ENCODE data around the gene IGFLR1.

The IGFLR1 gene

GRCh38 chr19:35733180-35734125, 8.8 kb downstream of the IGFLR1 start:
- POLR2A ChIA-PET = interaction anchor here (0.9 to 1.7 kb wide), 2 partner anchors 10 to 15 kb away, joined by 3 to 5 read pairs; partner anchors contain the start of gene LIN37
- CTCF ChIA-PET = no interaction called here
- no peak for DNase-seq (ENCODE audit: extremely low spot score)
- no peak for TF ChIP-seq FOXK2 (IDR thresholded peaks at IDR 0.05)
- no peak for TF ChIP-seq FOXM1 (IDR thresholded peaks at IDR 0.05; ENCODE audit: borderline replicate concordance)
- no peak for TF ChIP-seq FOXA1 (IDR thresholded peaks at IDR 0.05)
- no peak for TF ChIP-seq TARDBP (IDR thresholded peaks at IDR 0.05)

GRCh38 chr19:35732540-35733179, 9.6 kb downstream of the IGFLR1 start:
- TF ChIP-seq ELF4 (IDR thresholded peaks at IDR 0.05) (no peak), SP1 (IDR thresholded peaks at IDR 0.05) (no peak), BHLHE40 (IDR thresholded peaks at IDR 0.05; ENCODE audit: borderline replicate concordance) (no peak), ARNT (IDR thresholded peaks at IDR 0.05) (no peak), FOXM1 (IDR thresholded peaks at IDR 0.05; ENCODE audit: borderline replicate concordance) (no peak), PKNOX1 (IDR thresholded peaks at IDR 0.05) (no peak), SUZ12 (IDR thresholded peaks at IDR 0.05) (no peak), LEF1 (IDR thresholded peaks at IDR 0.05; ENCODE audit: borderline replicate concordance) (no peak), NFRKB (IDR thresholded peaks at IDR 0.05) (no peak), HDGF (IDR thresholded peaks at IDR 0.05; ENCODE audit: borderline replicate concordance) (no peak), FOXK2 (IDR thresholded peaks at IDR 0.05) (no peak), TARDBP (IDR thresholded peaks at IDR 0.05) (no peak), L3MBTL2 (conservative IDR thresholded peaks at IDR 0.05) (no peak), ZNF384 (IDR thresholded peaks at IDR 0.05) (no peak), FOXA1 (IDR thresholded peaks at IDR 0.05) (no peak), CTBP1 (IDR thresholded peaks at IDR 0.05; ENCODE audit: borderline replicate concordance) (no peak)
- no peak for DNase-seq (ENCODE audit: extremely low spot score)
- ChIA-PET POLR2A (interaction anchor here (0.9 kb wide), 1 partner anchor 9 kb away, joined by 3 read pairs; no protein-coding TSS in a partner anchor), CTCF (no interaction called here)

GRCh38 chr19:35731779-35732405, 10.4 kb downstream of the IGFLR1 start:
- DNase-seq (ENCODE audit: extremely low spot score) = no peak
- CTCF ChIA-PET = no interaction called here
- TF ChIP-seq HDGF (IDR thresholded peaks at IDR 0.05; ENCODE audit: borderline replicate concordance) = no peak
- no peak for TF ChIP-seq FOXA1 (IDR thresholded peaks at IDR 0.05)
- TF ChIP-seq CTBP1 (IDR thresholded peaks at IDR 0.05; ENCODE audit: borderline replicate concordance) = no peak
- no peak for TF ChIP-seq ARNT (IDR thresholded peaks at IDR 0.05)
- no peak for TF ChIP-seq NFRKB (IDR thresholded peaks at IDR 0.05)
- TF ChIP-seq SP1 (IDR thresholded peaks at IDR 0.05) = no peak
- no peak for TF ChIP-seq FOXM1 (IDR thresholded peaks at IDR 0.05; ENCODE audit: borderline replicate concordance)
- no peak for TF ChIP-seq SUZ12 (IDR thresholded peaks at IDR 0.05)
- no peak for TF ChIP-seq ELF4 (IDR thresholded peaks at IDR 0.05)
- TF ChIP-seq PKNOX1 (IDR thresholded peaks at IDR 0.05) = no peak
- no peak for TF ChIP-seq LEF1 (IDR thresholded peaks at IDR 0.05; ENCODE audit: borderline replicate concordance)
- POLR2A ChIA-PET = interaction anchor here (1.5 to 2.5 kb wide), 2 partner anchors 9 to 13 kb away, joined by 6 to 7 read pairs; partner anchors contain the start of genes PSENEN and U2AF1L4

- no peak for DNase-seq (ENCODE audit: extremely low spot score)
- TF ChIP-seq CTBP1 (IDR thresholded peaks at IDR 0.05; ENCODE audit: borderline replicate concordance) = no peak
- no peak for TF ChIP-seq HDGF (IDR thresholded peaks at IDR 0.05; ENCODE audit: borderline replicate concordance)
- no peak for TF ChIP-seq BHLHE40 (IDR thresholded peaks at IDR 0.05; ENCODE audit: borderline replicate concordance)
- no peak for TF ChIP-seq TARDBP (IDR thresholded peaks at IDR 0.05)
- TF ChIP-seq SP1 (IDR thresholded peaks at IDR 0.05) = no peak
- TF ChIP-seq ARNT (IDR thresholded peaks at IDR 0.05) = no peak
- no peak for TF ChIP-seq L3MBTL2 (conservative IDR thresholded peaks at IDR 0.05)
- no peak for TF ChIP-seq NFRKB (IDR thresholded peaks at IDR 0.05)
- TF ChIP-seq FOXM1 (IDR thresholded peaks at IDR 0.05; ENCODE audit: borderline replicate concordance) = no peak
- TF ChIP-seq ELF4 (IDR thresholded peaks at IDR 0.05) = no peak
- TF ChIP-seq FOXA1 (IDR thresholded peaks at IDR 0.05) = no peak
- no peak for TF ChIP-seq FOXK2 (IDR thresholded peaks at IDR 0.05)
- TF ChIP-seq PKNOX1 (IDR thresholded peaks at IDR 0.05) = no peak
- TF ChIP-seq SUZ12 (IDR thresholded peaks at IDR 0.05) = no peak
- no peak for TF ChIP-seq LEF1 (IDR thresholded peaks at IDR 0.05; ENCODE audit: borderline replicate concordance)
- no peak for TF ChIP-seq ZNF384 (IDR thresholded peaks at IDR 0.05)
- CTCF ChIA-PET = no interaction called here
- POLR2A ChIA-PET = interaction anchor here (1.5 to 2.5 kb wide), 2 partner anchors 9 to 14 kb away, joined by 6 to 7 read pairs; partner anchors contain the start of genes PSENEN and U2AF1L4
Measured at GRCh38 chr19:35731353-35731752, 10.9 kb downstream of the IGFLR1 start.

GRCh38 chr19:35730326-35730725, 11.9 kb downstream of the IGFLR1 start:
- TF ChIP-seq L3MBTL2 (conservative IDR thresholded peaks at IDR 0.05) = no peak
- no peak for TF ChIP-seq CTBP1 (IDR thresholded peaks at IDR 0.05; ENCODE audit: borderline replicate concordance)
- no peak for TF ChIP-seq TARDBP (IDR thresholded peaks at IDR 0.05)
- TF ChIP-seq PKNOX1 (IDR thresholded peaks at IDR 0.05) = no peak
- no peak for TF ChIP-seq SP1 (IDR thresholded peaks at IDR 0.05)
- no peak for TF ChIP-seq BHLHE40 (IDR thresholded peaks at IDR 0.05; ENCODE audit: borderline replicate concordance)
- TF ChIP-seq ZNF384 (IDR thresholded peaks at IDR 0.05) = no peak
- no peak for TF ChIP-seq HDGF (IDR thresholded peaks at IDR 0.05; ENCODE audit: borderline replicate concordance)
- no peak for TF ChIP-seq FOXK2 (IDR thresholded peaks at IDR 0.05)
- TF ChIP-seq FOXA1 (IDR thresholded peaks at IDR 0.05) = no peak
- TF ChIP-seq FOXM1 (IDR thresholded peaks at IDR 0.05; ENCODE audit: borderline replicate concordance) = no peak
- no peak for TF ChIP-seq ELF4 (IDR thresholded peaks at IDR 0.05)
- TF ChIP-seq ARNT (IDR thresholded peaks at IDR 0.05) = no peak
- no peak for TF ChIP-seq SUZ12 (IDR thresholded peaks at IDR 0.05)
- CTCF ChIA-PET = no interaction called here
- POLR2A ChIA-PET = interaction anchor here (1.5 to 2.5 kb wide), 2 partner anchors 10 to 15 kb away, joined by 6 to 7 read pairs; partner anchors contain the start of genes PSENEN and U2AF1L4
- DNase-seq (ENCODE audit: extremely low spot score) = no peak

Measured in HEK293T (cell line).